Hematopoietic multipotent progenitor cell treated with erythropoietin and hydrocortisone succinate and interleukin-3 and kit ligand, for 6 days (in vitro differentiated cells): ENCODE measurements around the gene STPG2.
"Not testable (repeated sequence)": the region's sequence is repeated elsewhere in the genome, so short reads cannot be mapped to it uniquely, and the experiment has no call there.

Source experiments
- DNase-seq: peaks from one replicate; pipeline ENCODE4 v3.0.0-alpha.2; 2015

The STPG2 gene

DNA sequence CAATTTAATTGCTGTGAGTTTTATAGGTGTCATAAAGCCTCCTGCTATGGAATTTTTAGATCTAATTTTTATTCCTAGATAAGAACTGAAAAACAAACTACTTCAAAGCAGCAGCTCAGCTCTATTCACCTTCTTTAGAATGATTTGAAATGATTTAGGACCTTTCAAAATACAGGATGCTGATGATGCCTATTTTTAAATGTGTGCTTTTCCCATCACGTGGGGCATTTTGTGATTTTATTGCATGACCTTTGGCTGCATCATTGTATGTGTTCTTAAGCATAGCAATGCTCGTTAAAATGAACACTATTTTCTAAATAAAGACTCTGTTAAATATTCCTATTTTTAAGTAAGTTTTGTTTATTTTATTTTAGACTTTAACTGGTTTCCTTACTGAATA, 537.3 kb downstream of the STPG2 start:
- DNase-seq, result no peak

DNA sequence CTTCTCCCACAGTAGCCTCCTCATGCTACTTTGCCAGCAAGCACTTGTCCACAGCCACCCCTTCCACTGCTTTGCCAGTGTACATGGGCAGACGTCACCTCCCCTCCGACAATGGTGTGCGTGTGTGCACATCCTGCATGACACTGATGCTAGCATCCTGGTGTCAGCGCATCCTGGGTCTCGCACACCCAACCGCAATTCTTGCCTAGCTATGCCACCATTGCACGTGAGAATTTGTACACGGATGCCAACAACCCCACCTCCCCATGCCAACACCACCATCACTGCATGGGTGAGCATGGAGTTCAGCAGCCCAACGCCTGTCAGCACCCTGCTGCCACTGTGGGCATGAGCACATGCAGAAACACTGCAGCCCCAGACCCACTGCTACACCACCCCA, 550.0 kb downstream of the STPG2 start:
- no peak for DNase-seq

DNA sequence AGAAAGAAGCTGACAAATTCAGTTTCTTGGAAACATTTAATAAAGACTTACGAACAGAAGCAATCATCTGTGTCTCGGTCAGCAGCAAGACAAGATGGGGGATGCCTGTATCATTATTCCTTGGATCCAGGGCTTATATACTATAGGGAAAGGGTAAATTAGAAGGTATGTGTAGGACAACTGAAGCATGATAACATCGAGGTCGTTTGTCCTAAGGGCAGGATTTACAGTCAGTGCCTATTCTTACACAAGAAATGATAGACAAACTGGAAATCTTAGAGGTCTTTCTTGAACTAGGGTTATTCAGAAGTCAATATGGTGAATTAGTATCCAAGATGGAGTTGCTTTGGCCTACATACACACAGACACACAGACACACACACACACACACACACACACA, 553.0 kb downstream of the STPG2 start:
- no peak for DNase-seq

- DNase-seq, result no peak
Observed at GRCh38 chr4:97589481-97590196, 553.6 kb downstream of the STPG2 start.

GRCh38 chr4:97587912-97588311, 555.4 kb downstream of the STPG2 start:
- no peak for DNase-seq

- no peak for DNase-seq
Observed at GRCh38 chr4:97585274-97585673, 558.0 kb downstream of the STPG2 start.

- no peak for DNase-seq
Observed at GRCh38 chr4:97582890-97583289, 560.4 kb downstream of the STPG2 start.

DNA sequence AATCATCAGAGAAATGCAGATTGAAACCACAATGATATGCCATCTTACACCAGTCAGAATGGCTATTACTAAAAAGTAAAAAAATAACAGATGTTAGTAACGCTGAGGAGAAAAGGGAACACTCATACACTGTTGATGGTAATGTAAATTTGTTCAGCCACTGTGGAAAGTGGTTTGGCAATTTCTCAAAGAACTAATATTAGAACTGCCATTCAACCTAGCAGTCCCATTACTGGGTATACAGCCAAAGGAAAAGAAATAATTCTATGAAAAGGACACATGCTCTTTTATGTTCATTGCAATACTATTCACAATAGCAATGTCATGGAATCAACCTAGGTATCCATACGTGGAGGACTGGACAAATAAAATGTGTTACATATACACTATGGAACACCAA, 566.3 kb downstream of the STPG2 start:
- DNase-seq, result no peak

GRCh38 chr4:97560009-97560408, 583.3 kb downstream of the STPG2 start:
- no peak for DNase-seq

- DNase-seq, result no peak
Observed at GRCh38 chr4:97558204-97558778, 585.0 kb downstream of the STPG2 start.

- DNase-seq, result not testable (repeated sequence)
Observed at GRCh38 chr4:97550637-97551036, 592.6 kb downstream of the STPG2 start.

DNA sequence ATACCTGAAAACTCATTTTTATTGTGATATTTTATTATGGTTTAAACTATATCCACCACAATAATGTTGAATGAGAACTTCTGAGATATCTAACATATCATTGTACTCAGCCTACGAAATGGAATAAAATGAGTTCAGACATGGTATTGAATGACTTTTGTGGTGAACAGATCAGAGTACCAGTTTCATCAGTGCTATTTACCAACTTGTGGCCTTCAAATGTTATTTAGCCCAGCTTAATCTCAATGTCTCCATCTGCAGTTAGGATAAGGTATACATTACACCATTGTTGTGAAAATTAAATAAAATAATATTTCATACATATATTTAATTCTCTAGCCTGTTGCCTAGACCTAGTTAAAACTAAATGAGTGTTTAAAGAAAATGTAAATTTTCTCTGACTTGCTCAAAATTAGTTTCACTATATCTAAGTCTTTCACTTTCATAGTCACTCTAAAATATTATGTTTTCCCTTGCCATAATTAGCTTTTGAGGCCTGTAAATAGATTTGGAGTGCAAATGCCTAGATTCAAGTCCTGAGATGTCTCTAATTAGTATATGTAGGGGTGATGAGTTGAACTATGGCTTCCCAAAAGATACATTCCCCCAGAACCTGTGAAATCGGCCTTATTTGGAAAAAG, 594.2 kb downstream of the STPG2 start:
- DNase-seq, result no peak

DNA sequence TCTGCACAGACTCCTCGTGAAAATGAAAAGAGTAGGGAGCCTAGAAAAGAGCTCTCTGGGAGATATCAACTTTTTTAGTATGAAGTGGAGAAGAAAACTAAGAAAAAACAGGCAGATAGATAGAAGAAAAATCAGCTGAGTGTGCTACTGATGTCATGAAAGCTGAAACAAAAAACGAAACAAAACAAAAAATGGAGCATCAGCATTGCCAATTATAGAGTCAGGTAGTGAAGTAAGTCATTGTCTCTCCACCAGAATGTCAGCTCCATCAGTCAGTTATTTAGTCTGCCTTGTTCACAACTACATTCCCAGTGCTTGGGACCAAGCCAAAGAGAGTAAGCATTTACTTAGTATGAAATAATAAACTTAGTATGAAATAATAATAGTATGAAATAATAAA, 595.1 kb downstream of the STPG2 start:
- DNase-seq, result no peak

DNA sequence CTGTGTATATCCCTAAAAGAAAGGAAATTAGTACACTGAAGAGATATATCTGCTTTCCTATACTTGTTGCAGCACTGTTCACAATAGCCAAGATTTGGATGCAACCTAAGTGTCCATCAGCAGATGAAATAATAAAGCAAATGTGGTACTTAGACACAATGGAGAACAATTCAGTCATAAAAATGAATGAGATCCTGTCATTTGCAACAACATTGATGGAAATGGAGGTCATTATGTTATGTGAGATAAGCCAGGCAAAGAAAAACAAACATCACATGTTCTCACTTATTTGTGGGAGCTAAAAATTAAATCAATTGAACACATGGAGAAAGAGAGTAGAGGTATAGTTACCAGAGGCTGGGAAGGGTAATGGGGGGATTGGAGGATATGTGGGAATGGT, 611.9 kb downstream of the STPG2 start:
- no peak for DNase-seq

DNA sequence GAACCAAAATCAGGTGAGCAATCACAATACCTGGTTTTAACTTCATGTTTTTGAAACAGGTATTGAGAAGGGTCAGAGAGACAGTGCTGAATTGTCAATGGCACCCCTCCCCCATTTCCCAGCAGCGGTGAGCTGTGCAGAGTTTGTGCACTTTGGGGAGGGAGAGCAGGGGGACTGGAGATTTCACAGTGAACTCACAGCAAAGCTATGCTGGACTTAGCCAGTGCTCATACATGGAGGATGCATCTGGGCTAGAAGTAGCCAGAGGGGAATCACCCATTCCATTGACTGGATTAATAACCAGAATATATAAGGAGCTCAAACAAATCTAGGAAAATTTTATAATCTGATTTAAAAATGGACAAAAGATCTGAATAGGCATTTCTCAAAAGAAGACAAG, 612.6 kb downstream of the STPG2 start:
- no peak for DNase-seq

GRCh38 chr4:97525236-97525635, 618.0 kb downstream of the STPG2 start:
- DNase-seq, result no peak

GRCh38 chr4:97517939-97518338, 625.3 kb downstream of the STPG2 start:
- no peak for DNase-seq

GRCh38 chr4:97513917-97514316, 629.4 kb downstream of the STPG2 start:
- no peak for DNase-seq
